HG03520 (cell line): ENCODE results near the gene TMEM150B.
A peak's percentile ranks its signal among the peaks of the same experiment; 100 is the strongest.

Experiments used
- ATAC-seq: cut with Tn5 transposase; IDR thresholded peaks from one replicate; pipeline ENCODE4 v1.9.1; 2021; ENCODE audit warnings: mild to moderate bottlenecking, moderate library complexity; ENCODE audit not compliant: unreplicated experiment

TMEM150B gene

DNA sequence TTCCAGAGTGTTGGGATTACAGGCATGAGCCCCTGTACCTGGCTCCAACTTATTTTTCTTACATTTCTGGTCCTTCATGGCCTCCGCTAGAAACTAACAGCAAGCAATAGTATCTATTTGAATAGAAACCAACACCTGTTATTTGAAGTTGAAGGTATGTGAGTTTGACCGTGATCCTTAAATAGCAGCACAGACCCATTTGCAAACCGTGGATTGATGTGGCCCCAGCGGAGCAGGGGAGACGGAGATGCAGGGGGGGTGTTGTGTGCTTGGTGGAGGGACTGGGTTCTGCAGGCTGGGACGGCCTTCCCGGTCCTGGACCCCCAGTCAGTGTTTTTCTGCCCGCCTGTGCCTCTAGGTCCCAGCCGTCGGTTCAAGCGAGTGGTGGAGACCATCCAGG, 16.9 kb downstream of the TMEM150B start:
- no peak for ATAC-seq

DNA sequence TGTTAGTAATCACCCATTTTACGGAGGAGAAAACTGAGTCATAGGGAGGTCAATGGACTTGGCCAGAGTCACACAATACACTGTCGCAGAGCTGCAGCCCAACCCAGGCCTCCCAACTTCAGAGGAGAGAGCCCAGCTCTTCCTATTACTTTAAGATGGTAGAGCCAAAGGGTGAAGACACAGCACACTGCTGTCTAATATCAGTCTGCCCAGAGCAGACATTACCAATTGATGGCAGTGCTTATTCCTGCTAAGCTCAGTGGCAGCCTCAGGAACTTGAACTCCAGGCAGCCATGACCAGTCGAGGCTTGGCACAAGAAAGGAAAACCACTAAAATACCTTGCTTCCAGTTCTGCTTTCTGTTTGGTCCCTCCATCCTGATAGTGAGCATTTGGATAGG, 18.4 kb downstream of the TMEM150B start:
- no peak for ATAC-seq

DNA sequence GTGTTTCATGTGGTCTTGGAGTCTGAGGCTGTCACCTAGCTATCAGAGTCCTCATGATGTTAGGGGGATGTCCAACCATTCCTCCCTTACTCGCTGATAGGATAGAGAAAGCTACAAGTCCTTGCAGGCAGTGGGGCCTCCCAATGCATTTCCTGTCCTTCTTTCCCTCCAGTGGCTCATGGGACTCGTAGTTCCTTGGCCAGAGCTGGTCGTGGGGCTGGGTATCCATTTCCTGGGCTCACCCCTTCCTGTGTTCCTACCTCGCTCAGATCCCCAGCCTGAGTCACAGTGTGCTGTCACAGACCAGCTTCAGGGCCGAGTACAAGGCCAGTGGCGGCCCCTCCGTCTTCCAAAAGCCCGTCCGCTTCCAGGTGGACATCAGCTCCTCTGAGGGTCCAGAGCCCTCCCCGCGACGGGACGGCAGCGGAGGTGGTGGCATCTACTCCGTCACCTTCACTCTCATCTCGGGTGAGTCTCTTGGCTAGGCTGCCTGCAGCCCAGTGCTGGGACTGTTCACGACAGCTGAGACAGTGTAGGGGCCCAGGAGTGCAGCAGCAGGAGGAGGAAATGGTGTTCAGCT, 19.1 kb downstream of the TMEM150B start:
- no peak for ATAC-seq

DNA sequence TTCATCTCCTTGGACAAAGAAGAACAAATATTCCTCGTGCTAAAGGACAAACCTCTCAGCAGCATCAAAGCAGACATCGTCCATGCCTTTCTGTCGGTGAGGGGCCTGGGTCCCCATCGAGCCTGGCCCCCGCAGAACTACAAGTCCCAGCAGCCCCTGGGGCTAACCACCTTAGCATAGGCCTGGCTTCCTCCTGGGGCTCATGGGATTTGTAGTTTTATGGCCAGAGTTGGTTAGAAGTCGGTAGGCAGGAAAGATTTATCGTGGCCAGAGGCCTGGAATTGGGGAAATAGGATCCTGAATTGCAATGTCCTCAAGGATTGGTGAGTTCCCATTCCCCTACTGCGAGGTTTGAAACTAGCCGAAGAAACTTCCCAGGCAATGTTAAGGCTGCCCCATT, 19.6 kb downstream of the TMEM150B start:
- no peak for ATAC-seq

DNA sequence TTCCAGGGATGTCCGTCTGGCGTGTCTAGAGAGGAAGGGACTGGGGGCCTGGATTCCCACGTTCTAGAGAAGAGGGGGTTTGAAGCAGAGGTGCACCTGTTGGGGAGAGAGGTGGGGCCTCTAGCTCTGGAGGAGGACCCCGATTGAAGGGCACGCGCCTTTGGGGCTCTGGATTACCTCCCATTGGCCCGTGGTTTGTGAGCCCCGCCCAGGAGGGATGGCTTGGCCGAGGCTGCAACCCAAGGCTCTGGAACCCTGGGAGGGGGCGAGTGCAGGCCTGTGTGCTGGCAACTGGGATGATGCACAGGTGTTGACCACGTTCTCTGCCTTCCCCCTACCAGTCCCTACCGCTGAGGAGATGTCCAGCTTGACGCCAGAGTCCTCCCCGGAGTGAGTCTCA, 20.2 kb downstream of the TMEM150B start:
- ATAC-seq: no peak

DNA sequence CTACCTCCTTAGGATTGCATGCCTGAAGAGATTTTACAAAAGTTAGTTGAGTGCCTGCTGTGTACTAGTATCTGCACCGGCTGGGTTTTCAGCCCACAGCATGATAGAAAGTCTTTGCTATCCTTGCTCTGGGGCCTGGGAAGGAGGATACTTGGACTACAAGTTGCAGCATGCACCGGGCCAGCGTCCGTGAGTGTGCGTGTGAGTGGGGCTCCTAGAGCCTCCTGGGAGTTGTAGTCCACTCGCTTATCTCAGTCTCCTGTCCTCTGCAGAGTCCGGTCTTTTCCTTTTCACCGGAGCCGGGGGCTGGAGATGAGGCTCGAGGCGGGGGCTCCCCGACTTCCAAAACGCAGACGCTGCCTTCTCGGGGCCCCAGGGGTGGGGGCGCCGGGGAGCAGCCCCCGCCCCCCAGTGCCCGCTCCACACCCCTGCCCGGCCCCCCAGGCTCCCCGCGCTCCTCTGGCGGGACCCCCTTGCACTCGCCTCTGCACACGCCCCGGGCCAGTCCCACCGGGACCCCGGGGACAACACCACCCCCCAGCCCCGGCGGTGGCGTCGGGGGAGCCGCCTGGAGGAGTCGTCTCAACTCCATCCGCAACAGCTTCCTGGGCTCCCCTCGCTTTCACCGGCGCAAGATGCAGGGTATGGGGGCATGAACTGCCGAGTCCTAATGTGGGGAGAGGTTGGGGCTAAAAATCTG, 20.7 kb downstream of the TMEM150B start:
- ATAC-seq: no peak

DNA sequence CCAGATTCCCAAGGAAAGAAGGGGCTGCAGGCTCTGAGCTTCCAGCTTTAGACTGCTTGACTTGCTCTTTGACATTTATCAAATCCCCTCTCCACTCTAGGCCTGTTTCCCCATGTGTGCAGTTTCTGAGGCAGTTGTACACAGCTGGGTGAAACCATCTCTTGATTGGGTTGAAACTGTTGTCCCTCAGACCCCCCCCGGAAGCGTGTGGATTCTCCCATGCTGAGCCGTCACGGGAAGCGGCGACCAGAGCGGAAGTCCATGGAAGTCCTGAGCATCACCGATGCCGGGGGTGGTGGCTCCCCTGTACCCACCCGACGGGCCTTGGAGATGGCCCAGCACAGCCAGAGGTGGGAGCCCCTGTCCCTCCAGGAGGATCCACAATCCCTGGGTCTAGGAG, 21.7 kb downstream of the TMEM150B start:
- no peak for ATAC-seq

DNA sequence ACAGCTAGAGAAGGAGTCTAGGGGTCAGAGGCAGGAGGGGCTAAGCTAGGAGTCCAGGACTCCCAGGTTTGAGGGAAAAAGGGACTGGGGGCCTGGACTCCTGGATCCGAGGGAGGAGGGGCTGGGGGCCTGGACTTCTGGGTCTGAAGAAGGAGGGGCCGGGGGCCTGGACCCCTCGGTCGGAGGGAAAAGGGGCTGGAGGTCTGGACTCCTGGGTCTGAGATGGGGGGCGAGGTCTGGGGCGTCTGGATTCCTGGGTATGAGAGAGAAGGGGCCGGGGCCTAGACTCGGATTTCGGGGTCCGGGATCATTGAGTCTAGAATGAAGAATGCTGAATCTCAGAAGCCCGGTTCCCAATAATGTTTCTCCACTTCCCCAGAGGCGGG, 22.8 kb downstream of the TMEM150B start:
- no peak for ATAC-seq

DNA sequence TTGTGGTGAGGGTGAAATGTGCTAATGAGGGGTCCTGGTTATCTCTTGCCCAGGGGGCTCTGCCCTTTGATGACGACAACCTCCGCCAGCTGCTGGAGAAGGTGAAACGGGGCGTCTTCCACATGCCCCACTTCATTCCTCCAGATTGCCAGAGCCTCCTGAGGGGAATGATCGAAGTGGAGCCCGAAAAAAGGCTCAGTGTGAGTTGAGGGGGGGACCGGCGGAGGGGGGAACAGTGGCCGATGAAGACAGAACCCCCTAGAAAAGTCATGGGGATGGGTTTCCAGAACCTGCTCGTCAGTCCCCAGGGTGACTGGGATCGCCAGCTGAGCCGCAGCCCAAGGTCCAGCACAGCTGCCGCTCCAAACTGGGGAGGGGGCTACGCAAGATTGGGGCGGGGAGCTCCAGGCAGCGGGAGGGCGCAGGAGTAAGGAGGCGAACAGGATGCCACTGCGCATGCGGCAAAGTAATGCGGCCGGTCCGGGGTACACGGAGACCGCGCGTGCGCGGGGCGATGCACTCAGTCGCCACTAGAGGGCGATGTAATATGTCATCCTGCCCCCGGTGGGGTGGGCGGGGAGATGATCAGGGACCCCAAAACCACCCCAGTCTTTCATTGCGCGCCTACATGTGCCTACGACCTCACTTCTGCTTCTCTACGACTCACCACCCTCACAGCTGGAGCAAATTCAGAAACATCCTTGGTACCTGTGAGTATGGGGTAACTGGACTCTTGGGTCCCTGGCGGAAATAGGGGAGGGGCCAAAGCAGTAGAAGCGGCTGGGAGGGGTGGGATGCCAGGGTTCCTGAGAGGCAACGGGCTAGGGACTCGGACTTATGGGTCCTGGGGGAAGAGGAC, 23.5 kb downstream of the TMEM150B start:
- ATAC-seq: peak; percentile 50

DNA sequence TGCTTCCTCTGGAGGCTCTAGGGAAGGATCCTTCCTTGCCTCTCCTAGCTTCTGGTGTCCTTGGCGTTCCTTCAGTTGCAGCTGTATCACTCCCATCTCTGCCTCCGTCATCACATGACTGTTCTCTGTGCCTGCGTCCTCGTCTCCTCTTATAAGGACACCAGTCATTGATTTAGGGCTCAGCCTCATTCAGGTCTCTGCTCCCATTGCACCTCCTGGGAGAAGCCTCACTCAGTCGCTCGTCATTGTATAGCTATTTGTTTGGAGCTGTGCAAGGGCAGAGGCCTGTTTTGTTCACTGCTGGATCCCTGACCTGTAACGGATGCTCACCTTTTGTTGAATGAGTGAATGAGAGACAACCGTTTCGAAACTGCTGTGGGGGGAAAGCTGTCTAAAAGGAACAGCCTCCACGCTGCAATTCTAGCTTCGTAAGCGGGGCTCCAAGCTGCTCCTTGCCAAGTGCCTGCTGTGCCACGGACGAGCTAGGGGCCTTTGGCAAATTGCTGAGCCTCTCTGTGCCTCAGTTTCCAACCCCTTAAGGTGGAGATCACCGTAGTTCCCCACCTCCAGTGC, 24.2 kb downstream of the TMEM150B start:
- ATAC-seq: no peak

DNA sequence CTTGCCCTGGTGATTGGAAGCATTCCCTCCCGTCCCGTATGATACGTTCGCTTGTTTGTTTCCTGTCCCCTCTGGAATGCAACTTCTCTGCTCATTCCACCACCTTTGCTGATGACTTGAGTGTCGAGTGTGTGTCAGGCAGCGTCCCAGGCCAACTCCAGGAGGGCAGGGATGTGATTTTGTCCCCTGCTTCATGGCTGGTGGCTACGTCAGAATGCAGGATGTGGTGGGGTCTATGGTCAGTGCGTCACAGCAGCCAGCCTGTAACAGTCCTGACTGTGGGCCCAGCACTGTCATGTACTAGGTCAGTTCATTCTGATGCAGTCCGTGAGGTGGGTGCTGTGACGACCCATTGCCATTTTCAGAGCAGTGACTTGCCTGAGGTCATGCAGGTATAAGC, 25.1 kb downstream of the TMEM150B start:
- ATAC-seq: no peak

DNA sequence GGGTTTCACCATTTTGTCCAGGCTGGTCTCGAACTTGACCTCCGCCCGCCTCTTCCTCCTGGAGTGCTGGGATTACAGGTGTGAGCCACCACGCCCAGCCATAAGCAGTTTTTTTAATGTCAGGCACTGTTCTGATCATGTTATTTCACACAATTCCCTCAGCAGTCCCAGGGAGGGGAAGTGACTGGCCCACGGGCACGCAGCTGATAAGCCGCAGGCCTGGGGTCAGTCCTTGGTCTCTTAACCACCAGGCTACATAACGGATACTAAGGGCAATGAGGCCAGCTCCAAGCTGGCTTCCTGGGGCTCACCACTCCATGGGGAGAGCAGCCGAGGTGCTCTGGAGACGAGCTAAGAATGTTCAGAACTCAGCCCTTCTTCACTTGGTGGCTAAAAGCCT, 27.9 kb downstream of the TMEM150B start:
- ATAC-seq: no peak

DNA sequence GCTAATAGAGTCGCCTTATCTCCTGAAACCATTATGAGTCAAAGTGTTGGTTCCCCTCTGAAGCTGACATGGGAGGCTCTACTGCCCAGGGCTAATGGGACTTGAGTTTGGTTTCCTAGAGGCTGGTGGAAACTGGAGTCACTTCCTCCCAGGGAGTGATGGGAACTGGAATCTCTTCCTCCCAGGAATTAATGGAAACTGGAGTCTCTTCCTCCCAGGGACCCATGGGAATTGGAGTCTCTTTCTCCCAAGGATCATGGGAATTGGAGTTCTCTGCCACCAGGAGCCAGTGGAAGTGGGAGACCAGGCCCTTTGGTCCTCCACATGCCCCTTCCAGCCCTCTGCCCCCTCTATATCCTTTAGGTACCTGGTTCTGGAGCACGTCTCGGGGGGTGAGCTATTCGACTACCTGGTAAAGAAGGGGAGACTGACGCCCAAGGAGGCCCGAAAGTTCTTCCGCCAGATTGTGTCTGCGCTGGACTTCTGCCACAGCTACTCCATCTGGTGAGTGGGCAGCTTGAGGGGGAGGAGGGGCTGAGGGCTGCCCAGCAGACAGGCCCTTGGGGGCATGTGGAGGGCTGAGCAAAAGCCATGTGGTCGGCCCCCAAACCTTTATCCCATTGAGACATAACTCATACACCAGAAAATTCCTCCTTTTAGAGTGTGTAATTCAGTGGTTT, 35.9 kb downstream of the TMEM150B start:
- ATAC-seq: no peak

DNA sequence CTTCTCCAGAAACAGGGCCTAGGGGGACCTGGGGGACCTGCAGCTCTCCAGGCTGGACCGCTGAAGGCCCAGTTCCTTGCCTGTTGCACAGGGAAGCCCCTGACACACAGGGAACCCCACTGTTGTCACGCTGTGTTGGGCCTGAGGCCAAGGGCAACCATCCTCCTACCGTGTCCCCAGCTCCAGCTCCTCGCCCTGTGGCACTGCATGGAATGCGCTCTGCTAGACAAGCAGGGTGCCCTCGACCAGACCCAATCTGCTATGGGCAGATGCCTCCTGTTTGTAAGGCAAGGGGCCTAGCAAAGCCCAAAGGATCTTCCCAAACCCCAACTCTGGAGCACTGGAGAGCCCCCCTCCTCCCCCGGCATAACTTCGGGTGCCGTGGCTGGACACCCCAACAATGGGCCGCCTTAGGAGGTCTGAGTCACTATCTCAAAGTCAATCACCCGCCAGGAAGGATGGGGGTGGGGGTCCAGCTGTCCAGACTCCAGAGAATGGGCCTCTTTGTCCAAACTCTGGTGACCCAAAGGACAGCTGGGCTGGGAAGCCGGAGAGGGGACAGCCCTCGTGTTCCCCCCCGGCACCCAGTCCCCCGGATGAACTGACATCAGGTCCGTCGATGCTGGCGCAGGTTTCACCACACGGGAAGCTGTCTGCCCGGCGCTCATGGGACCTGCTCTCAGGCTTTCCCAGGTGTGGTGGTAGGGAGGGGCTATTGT, 37.6 kb downstream of the TMEM150B start:
- ATAC-seq: no peak

DNA sequence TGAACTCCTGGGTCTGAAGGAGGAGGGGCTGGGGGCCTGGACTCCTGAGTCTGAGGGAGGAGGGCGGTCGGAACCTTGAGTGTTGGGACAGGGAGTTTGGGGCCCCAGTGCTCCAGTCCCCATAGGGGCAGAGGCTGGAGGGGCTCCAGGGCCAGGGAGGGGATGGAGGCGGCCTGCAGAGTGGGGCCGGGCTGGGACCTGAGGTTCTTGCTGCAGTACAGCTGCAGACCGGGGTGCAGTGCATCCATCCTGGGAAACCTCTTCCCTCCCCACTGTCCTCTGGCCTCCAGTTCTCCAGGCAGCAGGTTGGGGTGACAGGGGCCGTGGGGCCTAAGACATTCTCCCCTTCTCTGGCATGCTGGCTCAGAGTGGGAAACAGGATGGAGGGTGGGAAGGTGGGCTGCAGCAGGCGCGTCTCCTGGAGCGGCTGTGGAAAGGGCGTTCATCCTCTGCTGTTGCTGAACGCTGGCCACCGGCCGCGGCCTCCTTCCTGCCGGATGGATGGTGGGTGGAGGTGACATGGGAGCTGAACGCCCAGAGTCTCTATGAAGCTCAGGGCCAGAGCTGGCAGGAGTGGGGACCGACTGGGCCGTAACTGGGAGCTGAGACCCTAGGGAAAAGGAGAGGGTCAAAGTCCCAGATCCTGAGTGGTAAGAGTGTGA, 39.8 kb downstream of the TMEM150B start:
- ATAC-seq: no peak

DNA sequence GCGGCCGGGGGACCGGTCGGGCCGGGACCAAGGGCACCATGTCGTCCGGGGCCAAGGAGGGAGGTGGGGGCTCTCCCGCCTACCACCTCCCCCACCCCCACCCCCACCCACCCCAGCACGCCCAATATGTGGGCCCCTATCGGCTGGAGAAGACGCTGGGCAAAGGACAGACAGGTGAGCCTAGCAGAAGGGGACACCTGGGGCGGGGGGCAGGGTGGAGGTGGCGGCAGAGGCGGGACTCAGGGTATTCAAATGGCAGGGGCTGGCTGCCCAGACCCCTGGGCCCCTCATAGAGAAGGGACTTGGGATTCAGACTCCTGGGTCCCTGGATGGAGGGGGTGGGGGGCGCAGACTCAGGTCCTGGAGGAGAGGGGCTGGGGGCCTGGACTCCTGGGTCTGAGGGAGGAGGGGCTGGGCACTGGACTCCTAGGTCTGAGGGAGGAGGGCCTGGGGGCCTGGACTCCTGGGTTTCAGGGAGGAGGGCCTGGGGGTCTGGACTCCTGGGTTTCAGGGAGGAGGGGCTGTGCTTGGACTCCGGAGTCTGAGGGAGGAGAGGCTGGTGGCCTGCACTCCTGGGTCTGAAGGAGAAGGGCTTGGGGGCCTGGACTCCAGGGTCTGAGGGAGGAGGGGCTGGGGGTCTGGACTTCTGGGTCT, 40.6 kb downstream of the TMEM150B start:
- ATAC-seq: no peak

DNA sequence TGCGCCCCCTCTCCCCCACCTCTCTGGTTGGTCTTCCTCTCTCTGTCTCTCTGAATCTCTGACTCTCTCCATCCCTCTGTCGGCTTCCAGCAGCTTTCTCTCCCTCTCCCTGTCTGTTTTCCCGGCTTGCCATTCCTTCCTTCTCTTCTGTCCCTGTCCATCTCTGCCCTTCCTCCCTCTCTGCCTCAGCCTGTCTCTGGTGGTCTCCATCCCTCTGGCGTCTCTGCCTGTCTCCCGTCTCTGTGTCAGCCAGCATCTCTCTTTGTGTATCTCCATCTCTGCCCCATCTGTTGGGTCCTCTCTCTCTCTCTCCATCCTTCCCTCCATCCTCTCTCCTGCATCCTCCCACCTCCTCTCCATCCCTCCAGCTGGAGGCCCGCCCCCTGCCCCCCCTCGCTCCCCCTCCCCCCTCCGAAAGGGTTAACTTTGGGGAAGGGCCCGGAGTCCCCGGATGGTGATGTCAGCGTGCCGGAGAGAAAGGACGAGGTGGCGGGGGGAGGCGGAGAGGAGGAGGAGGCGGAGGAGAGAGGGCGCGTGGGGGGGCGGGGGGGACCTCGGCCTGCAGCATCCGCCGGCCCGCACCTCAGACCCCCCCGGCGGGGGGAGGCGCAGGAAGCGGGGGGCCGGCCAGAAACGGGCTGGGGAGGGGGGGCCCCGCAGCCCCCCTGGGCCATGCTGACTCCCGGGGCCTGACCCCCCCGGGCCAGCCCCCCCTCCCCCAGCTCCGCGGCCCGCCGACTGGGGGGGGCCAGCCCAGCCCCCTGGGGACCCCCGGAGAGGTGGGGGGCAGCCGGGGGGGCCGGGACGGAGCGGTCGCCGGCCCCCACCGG, 41.4 kb downstream of the TMEM150B start, which contains the start of gene BRSK1:
TSS of gene BRSK1 (plus strand) at position 450 of the 830 bp plus-strand sequence. CDS start 446 bp downstream, outside the sequence.
- no peak for ATAC-seq
